ENCODE measurements around the gene ATXN7L1. TPM values are rescaled to one million over a fixed set of nuclear protein-coding genes. Genes with fewer than 3 reads are reported as not detected.

ATXN7L1 gene
- total and polyA plus RNA-seq, 2 of the 8 experiments (the other 6 are each of a cell fraction or from before 2014, with no cell fraction given) = 14.3 to 34.0 TPM

DNA sequence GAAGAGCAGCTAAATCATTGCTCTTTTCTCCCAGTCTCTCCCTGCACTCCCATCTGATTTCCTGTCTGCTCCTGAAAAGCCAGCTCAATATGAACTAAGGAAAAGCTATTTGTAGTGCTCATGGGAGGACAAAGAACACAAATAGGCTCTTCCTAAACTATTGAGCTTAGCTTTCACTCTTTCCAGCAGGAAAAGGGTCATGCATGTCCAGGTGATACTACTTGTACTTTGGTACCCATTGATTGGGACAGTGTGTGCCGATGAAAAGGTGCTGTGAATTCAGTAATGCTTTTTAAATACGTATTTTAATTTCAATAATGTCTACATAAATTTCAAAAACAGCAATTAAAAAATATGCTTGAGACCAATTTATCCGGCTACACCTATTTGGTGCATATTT, 37.5 kb upstream of the ATXN7L1 start (continued):
- TF ChIP-seq CTBP2 (IDR thresholded peaks at IDR 0.05; ENCODE audit: borderline replicate concordance, insufficient read depth, insufficient read length, low read length) (no peak), CHD2 (IDR thresholded peaks at IDR 0.05; ENCODE audit: low read length) (no peak), PHF8 (conservative IDR thresholded peaks at IDR 0.05; ENCODE audit: low read depth, low read length) (no peak), JUN (IDR thresholded peaks at IDR 0.05; ENCODE audit: low read depth, low read length) (no peak), CBX5 (IDR thresholded peaks at IDR 0.05; ENCODE audit: low read depth, low read length) (no peak)

All from H1 (cell line).